Activated CD4-positive, alpha-beta T cell treated with anti-CD3 and anti-CD28 coated beads, Interleukin-2, amount 10 ng/mL, durations not matched to agents 7 days and 5 days (primary cell): Measurements from ENCODE around the gene SBK2. TPM values are rescaled to one million over a fixed set of nuclear protein-coding genes. Genes with fewer than 3 reads are reported as not detected.

Experiments used
- CTCF ChIA-PET: fragments of 350-600 bp; sonication (Branson Sonifier 250); formaldehyde crosslinking; loops from one replicate; lab custom pipeline; 2021; ENCODE audit warnings: antibody characterized with exemption; lab: Charles Lee
- POLR2A ChIA-PET: fragments of 350-600 bp; sonication (Branson Sonifier 250); formaldehyde crosslinking; loops from one replicate; lab custom pipeline; 2021; ENCODE audit warnings: antibody characterized with exemption; lab: Charles Lee
- DNase-seq: peaks from one replicate; pipeline ENCODE4 v3.0.0-alpha.2; 2020
- H3K27ac Mint-ChIP-seq: one replicate; pipeline ENCODE4 v1.8.0; 2021; ENCODE audit warnings: mild to moderate bottlenecking, moderate library complexity, mixed read lengths
- H3K27me3 Mint-ChIP-seq: one replicate; pipeline ENCODE4 v1.8.0; 2021; ENCODE audit warnings: mixed read lengths
- H3K36me3 Mint-ChIP-seq: one replicate; pipeline ENCODE4 v1.8.0; 2021; ENCODE audit warnings: low read depth, mixed read lengths
- H3K4me1 Mint-ChIP-seq: one replicate; pipeline ENCODE4 v1.8.0; 2021; ENCODE audit warnings: mixed read lengths
- H3K4me3 Mint-ChIP-seq: one replicate; pipeline ENCODE4 v1.8.0; 2021; ENCODE audit warnings: mild to moderate bottlenecking, moderate library complexity, mixed read lengths
- H3K9me3 Mint-ChIP-seq: one replicate; pipeline ENCODE4 v1.8.0; 2021; ENCODE audit warnings: mixed read lengths
- total RNA-seq, 2 experiments: library from RNA; stranded (reverse); gene quantifications; one replicate each; pipeline ENCODE4 v1.2.3, GENCODE V29; 2021

Gene SBK2
- total RNA-seq, 2 experiments from 2014 or later = not detected

DNA sequence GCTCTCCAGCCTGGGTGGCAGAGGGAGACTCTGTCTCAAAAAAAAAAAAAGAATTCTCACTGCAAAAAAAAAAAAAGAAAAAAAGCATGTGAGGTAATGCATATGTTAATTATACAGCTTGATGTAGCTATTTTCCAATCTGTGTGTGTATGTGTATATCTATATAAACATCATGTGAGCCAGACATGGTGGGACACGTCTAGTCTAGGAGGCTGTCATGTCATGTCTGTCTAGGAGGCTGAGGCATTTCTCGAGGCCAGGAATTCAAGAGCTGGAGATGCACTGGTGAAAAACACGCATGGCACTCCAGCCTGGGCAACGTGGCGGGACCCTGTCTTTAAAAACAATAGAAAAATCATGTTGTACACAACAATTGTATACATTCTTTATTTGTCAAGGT is 15.3 kb upstream of the SBK2 start:
- CTCF ChIA-PET = interaction anchor here (0.7 to 1.1 kb wide), 2 partner anchors 74 to 293 kb away, joined by 3 read pairs; no protein-coding TSS in a partner anchor
- Mint-ChIP-seq H3K4me1 (no peaks in the 10 kb centered on the region), H3K27ac (no peak overlapping the region)

GRCh38 chr19:55550321-55550650 is 13.4 kb upstream of the SBK2 start:
- Mint-ChIP-seq H3K27ac (no peak overlapping the region), H3K9me3 (no peaks in the 10 kb centered on the region), H3K4me1 (no peaks in the 10 kb centered on the region), H3K36me3 (no peaks in the 10 kb centered on the region), H3K27me3 (peaks cover 7% of the 10 kb centered on the region), H3K4me3 (no peak overlapping the region)
- POLR2A ChIA-PET = no interaction called here
- CTCF ChIA-PET = no interaction called here
- no peak for DNase-seq

More for the DNA sequence above, 15.3 kb upstream of the SBK2 start:
- Mint-ChIP-seq H3K27me3 (peaks cover 7% of the 10 kb centered on the region), H3K9me3 (no peaks in the 10 kb centered on the region), H3K36me3 (no peaks in the 10 kb centered on the region), H3K4me3 (no peak overlapping the region)
- no peak for DNase-seq
- POLR2A ChIA-PET = no interaction called here

DNA sequence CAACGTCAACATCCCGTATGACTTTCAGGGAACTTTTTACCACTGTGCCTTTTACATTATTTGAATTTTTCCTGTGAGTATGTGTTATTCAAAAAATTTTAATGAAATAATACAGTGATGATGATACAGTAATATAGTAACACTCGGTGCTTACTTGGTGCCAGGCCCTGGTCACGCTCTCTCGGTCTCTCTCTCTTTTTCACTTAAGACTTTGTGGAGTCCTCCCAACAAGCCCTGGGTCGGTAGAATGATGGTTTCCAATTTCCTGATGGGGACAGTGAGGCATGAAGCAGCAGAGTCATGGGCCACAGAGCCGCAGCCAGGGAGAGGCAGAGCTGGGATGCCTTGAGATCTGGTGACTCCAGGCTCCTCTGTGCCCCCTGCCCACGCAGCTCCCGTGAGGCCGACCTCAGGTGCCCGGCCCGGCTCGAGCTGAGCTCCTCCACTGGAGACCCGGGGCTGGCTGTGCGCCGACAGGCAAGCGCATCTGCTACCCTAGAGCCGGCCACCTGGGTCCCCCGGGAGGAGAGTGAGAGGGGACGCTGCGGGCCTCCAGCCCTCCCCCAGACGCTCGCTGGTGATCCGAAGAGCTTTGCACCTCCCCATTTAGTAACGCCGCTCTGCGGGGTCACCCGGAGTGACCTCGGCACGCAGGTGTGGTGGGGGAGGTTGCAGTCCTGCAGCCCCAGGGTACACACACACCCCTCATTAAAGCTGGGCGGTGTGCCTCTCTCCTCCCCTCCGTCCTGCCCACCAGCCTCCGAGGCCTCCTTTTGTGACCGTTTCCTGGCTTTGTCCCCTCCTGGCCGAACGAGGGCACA is 12.8 kb upstream of the SBK2 start:
- Mint-ChIP-seq H3K36me3 (no peaks in the 10 kb centered on the region), H3K4me3 (no peak overlapping the region), H3K9me3 (no peaks in the 10 kb centered on the region), H3K27ac (no peak overlapping the region), H3K27me3 (peaks cover 7% of the 10 kb centered on the region), H3K4me1 (no peaks in the 10 kb centered on the region)
- ChIA-PET CTCF (no interaction called here), POLR2A (no interaction called here)
- DNase-seq = no peak

- DNase-seq = no peak
- Mint-ChIP-seq H3K9me3 (no peaks in the 10 kb centered on the region), H3K27me3 (peaks cover 7% of the 10 kb centered on the region), H3K4me3 (no peak overlapping the region), H3K27ac (no peak overlapping the region), H3K36me3 (no peaks in the 10 kb centered on the region), H3K4me1 (no peaks in the 10 kb centered on the region)
- POLR2A ChIA-PET = no interaction called here
- CTCF ChIA-PET = interaction anchor here (0.6 to 0.7 kb wide), 2 partner anchors 53 to 615 kb away, joined by 3 to 4 read pairs; no protein-coding TSS in a partner anchor
These were observed 10.1 kb upstream of the SBK2 start for GRCh38 chr19:55546822-55547614.

- ChIA-PET CTCF (interaction anchor here (0.7 kb wide), 1 partner anchor 52 kb away, joined by 4 read pairs; no protein-coding TSS in a partner anchor), POLR2A (no interaction called here)
- H3K4me1 Mint-ChIP-seq = no peaks in the 10 kb centered on the region
- peaks cover 7% of the 10 kb centered on the region for H3K27me3 Mint-ChIP-seq
- no peaks in the 10 kb centered on the region for H3K9me3 Mint-ChIP-seq
- H3K27ac Mint-ChIP-seq = no peak overlapping the region
- H3K36me3 Mint-ChIP-seq = no peaks in the 10 kb centered on the region
- H3K4me3 Mint-ChIP-seq = no peak overlapping the region
- DNase-seq = no peak
These were observed 9.1 kb upstream of the SBK2 start for GRCh38 chr19:55546011-55546410.

DNA sequence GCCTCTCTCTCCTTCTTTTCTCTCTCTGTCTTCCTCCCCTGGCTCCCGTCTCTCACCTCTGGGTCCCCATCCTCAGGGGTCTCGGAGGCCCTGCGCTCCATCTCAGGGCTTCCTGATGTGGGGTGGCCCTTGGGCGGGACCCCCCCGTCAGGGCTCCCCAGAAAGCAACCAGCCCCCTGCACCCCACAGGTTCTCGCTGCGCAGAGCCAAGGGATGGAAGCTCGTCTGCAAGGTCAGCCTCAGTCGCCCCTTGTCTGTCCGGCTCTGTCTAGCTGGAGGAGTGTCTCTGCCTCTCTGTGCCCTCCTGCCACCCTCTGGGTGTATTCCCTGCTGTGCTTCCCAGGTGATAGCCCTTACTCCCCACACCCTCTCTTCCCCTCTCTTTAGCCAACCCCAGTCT is 8.5 kb upstream of the SBK2 start, which contains the start of gene SBK3:
TSS of gene SBK3 (minus strand) at position 101 of the 400 bp plus-strand sequence. CDS start at position 101, 0 bp downstream.
- H3K36me3 Mint-ChIP-seq = no peaks in the 10 kb centered on the region
- ChIA-PET CTCF (no interaction called here), POLR2A (no interaction called here)
- H3K27ac Mint-ChIP-seq = no peak within 1 kb of the TSS
- H3K9me3 Mint-ChIP-seq = no peaks in the 10 kb centered on the region
- DNase-seq = no peak
- peaks cover 7% of the 10 kb centered on the region for H3K27me3 Mint-ChIP-seq
- no peaks in the 10 kb centered on the region for H3K4me1 Mint-ChIP-seq
- H3K4me3 Mint-ChIP-seq = no peak within 1 kb of the TSS

DNA sequence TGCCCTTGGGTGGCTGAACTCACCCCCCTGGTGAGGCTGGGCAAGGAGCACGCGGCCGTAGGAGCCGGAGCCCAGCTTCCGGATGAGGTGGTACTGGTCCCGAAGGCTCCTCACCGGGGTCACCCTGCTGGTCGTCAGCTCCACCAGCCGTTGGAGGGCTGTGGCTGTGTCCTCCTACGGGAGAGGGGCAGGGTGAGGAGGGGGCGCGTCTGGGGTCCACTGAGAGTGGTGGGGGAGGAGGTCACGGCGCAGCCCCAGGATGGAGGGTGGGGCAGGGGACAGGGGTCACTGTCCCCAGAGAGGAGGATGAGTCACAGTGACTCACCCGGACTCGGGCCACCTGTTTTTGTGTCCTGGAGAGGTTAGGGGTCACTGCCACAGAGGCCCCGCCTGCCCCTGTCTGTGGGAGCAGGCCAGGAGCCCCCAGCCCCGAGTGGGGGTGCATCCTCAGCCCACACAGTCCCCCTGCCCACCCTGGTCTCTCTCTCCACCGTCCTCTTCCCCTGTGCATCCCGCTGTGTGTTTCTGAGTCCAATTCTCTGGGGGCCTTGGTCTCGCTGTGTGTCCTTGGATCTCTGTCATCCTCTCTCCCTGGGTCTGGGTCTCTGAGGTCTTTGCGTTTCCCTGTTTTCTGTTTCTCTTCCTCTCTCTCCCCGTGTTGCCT is 8.0 kb upstream of the SBK2 start:
- Mint-ChIP-seq H3K4me1 (no peaks in the 10 kb centered on the region), H3K27me3 (peaks cover 7% of the 10 kb centered on the region), H3K4me3 (no peak overlapping the region), H3K27ac (no peak overlapping the region), H3K36me3 (no peaks in the 10 kb centered on the region), H3K9me3 (no peaks in the 10 kb centered on the region)
- CTCF ChIA-PET = no interaction called here
- no peak for DNase-seq
- POLR2A ChIA-PET = no interaction called here

DNA sequence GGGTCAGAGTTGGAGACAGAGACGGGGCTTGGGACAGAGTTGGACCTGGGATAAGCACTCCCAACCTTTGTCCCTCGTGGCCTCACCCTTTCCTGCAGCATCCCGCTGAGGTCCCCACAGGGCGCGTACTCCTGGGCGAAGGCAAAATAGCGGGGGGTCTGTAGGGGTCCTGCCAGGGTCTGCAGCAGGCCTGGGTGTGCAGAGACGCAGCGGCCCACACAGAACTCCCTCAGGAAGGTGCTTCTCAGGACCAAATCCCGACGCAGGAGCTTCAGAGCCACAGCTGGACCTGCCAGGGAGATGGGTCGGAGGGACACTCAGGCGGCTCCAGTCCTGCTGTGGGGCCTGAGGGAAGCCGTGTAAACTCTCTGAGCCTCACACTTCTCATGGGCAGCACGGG is 7.1 kb upstream of the SBK2 start:
- Mint-ChIP-seq H3K9me3 (no peaks in the 10 kb centered on the region), H3K27ac (no peak overlapping the region), H3K27me3 (peaks cover 7% of the 10 kb centered on the region), H3K4me1 (no peaks in the 10 kb centered on the region), H3K36me3 (no peaks in the 10 kb centered on the region), H3K4me3 (no peak overlapping the region)
- DNase-seq = no peak
- CTCF ChIA-PET = interaction anchor here (0.6 kb wide), 1 partner anchor 161 kb away, joined by 3 read pairs; no protein-coding TSS in a partner anchor
- POLR2A ChIA-PET = no interaction called here

GRCh38 chr19:55543567-55543966 is 6.6 kb upstream of the SBK2 start:
- ChIA-PET CTCF (interaction anchor here (0.6 kb wide), 1 partner anchor 160 kb away, joined by 3 read pairs; no protein-coding TSS in a partner anchor), POLR2A (no interaction called here)
- peaks cover 7% of the 10 kb centered on the region for H3K27me3 Mint-ChIP-seq
- no peak overlapping the region for H3K4me3 Mint-ChIP-seq
- no peaks in the 10 kb centered on the region for H3K4me1 Mint-ChIP-seq
- no peak overlapping the region for H3K27ac Mint-ChIP-seq
- DNase-seq = no peak
- no peaks in the 10 kb centered on the region for H3K9me3 Mint-ChIP-seq
- H3K36me3 Mint-ChIP-seq = no peaks in the 10 kb centered on the region

- ChIA-PET CTCF (no interaction called here), POLR2A (no interaction called here)
- no peaks in the 10 kb centered on the region for H3K27me3 Mint-ChIP-seq
- no peak overlapping the region for H3K4me3 Mint-ChIP-seq
- no peaks in the 10 kb centered on the region for H3K4me1 Mint-ChIP-seq
- no peaks in the 10 kb centered on the region for H3K9me3 Mint-ChIP-seq
- no peak overlapping the region for H3K27ac Mint-ChIP-seq
- no peaks in the 10 kb centered on the region for H3K36me3 Mint-ChIP-seq
- DNase-seq = no peak
These were observed 5.4 kb upstream of the SBK2 start for GRCh38 chr19:55542292-55542855.

- POLR2A ChIA-PET = no interaction called here
These were observed 4.2 kb upstream of the SBK2 start for GRCh38 chr19:55541091-55541490.

DNA sequence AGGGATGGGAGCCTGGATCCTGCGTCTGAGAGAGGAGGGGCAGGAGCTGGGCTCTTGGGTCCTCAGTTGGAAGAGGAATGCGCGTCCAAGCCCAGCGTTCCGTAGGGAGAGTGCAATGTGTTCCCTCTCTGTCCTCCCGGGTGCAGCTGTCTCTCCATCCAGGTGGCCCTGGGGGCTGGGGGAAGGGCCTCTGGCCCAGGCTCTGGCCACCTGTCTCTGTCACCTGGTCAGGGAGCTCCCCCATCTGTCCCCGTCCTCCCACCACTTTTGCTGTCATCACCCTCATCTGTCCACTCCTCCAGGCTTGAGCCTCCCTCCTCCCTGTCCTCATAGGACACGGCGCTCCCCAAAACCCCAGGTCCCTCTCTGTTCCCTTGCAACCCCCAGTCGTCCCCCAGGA is 3.7 kb upstream of the SBK2 start:
- no peaks in the 10 kb centered on the region for H3K27me3 Mint-ChIP-seq
- ChIA-PET CTCF (interaction anchor here (0.5 to 0.7 kb wide), 3 partner anchors 34 to 407 kb away, joined by 3 read pairs; partner anchors contain the start of gene NLRP8), POLR2A (no interaction called here)
- H3K4me3 Mint-ChIP-seq = no peak overlapping the region
- no peaks in the 10 kb centered on the region for H3K4me1 Mint-ChIP-seq
- no peak for DNase-seq
- no peak overlapping the region for H3K27ac Mint-ChIP-seq
- H3K36me3 Mint-ChIP-seq = no peaks in the 10 kb centered on the region
- H3K9me3 Mint-ChIP-seq = no peaks in the 10 kb centered on the region

More at GRCh38 chr19:55541091-55541490, 4.2 kb upstream of the SBK2 start:
- Mint-ChIP-seq H3K4me3 (no peak overlapping the region), H3K9me3 (no peaks in the 10 kb centered on the region), H3K4me1 (no peaks in the 10 kb centered on the region), H3K27ac (no peak overlapping the region), H3K27me3 (no peaks in the 10 kb centered on the region), H3K36me3 (no peaks in the 10 kb centered on the region)
- DNase-seq = no peak
- CTCF ChIA-PET = interaction anchor here (0.5 to 0.6 kb wide), 2 partner anchors 34 to 127 kb away, joined by 3 read pairs; no protein-coding TSS in a partner anchor
